SK-N-SH (cell line): ENCODE results near the gene MYOM3. TPM values are rescaled to one million over a fixed set of nuclear protein-coding genes. Genes with fewer than 3 reads are reported as not detected.

Experiments used
- CTCF ChIA-PET: fragments of 300-600, 350-600 bp; formaldehyde crosslinking; extraction: SDS; loops from one replicate; lab custom pipeline; 2021; lab: Yijun Ruan, JAX
- POLR2A ChIA-PET: fragments of 350-600 bp; sonication (Branson Sonifier 250); formaldehyde crosslinking; extraction: SDS; loops from one replicate; lab custom pipeline; 2020; ENCODE audit warnings: antibody characterized with exemption, inconsistent platforms; lab: Yijun Ruan, JAX
- DNase-seq: peaks from one replicate; pipeline ENCODE4 v3.0.0; 2012
- H2AFZ ChIP-seq: fragments of 200-600 bp; sonication (generic); 2 replicates; pipeline ENCODE4 v1.8.1; 2016; ENCODE audit warnings: antibody characterized with exemption, mild to moderate bottlenecking, low read depth
- H3F3A ChIP-seq: fragments of 200-600 bp; sonication (generic); replicated peaks from 2 replicates; pipeline ENCODE3; 2016; ENCODE audit warnings: antibody characterized with exemption, mild to moderate bottlenecking; ENCODE audit not compliant: insufficient read depth
- H3K27ac ChIP-seq, 2 experiments: fragments of 200-500 bp in 1 of 2; fragments of 200-600 bp in 1 of 2; sonication (Bioruptor generic) in 1 of 2; sonication (generic), shearing (Covaris generic) in 1 of 2; 2 replicates each; pipeline versions ENCODE4 v1.5.1 to v1.6.1; 2014 to 2016; ENCODE audit warnings: low read depth in 2 of 2, inconsistent platforms in 1 of 2, low read length in 1 of 2, mild to moderate bottlenecking in 1 of 2, mixed read lengths in 1 of 2
- H3K27me3 ChIP-seq: fragments of 200-600 bp; sonication (generic), shearing (Covaris generic); 2 replicates; pipeline ENCODE4 v1.6.1; 2016; ENCODE audit warnings: mixed run types; ENCODE audit not compliant: insufficient read depth
- H3K36me3 ChIP-seq, 2 experiments: fragments of 200-500 bp in 1 of 2; fragments of 200-600 bp in 1 of 2; sonication (Bioruptor generic) in 1 of 2; sonication (generic) in 1 of 2; replicated peaks in 1 of 2; 2 replicates each; pipeline versions ENCODE3 to v1.5.1; 2014 to 2016; ENCODE audit warnings: low read length in 1 of 2, mild to moderate bottlenecking in 1 of 2; ENCODE audit not compliant: insufficient read depth in 2 of 2, control insufficient read depth in 1 of 2
- H3K4me1 ChIP-seq, 2 experiments: fragments of 200-500 bp in 1 of 2; fragments of 200-600 bp in 1 of 2; sonication (Bioruptor generic) in 1 of 2; sonication (generic), shearing (Covaris generic) in 1 of 2; 2 replicates each; pipeline versions ENCODE4 v1.5.1 to v1.6.1; 2014 to 2016; ENCODE audit warnings: low read depth in 1 of 2, low read length in 1 of 2, mixed run types in 1 of 2; ENCODE audit not compliant: insufficient read depth in 2 of 2, control insufficient read depth in 1 of 2
- H3K4me2 ChIP-seq: fragments of 200-600 bp; sonication (generic), shearing (Covaris generic); 2 replicates; pipeline ENCODE4 v1.6.1; 2017; ENCODE audit warnings: mixed run types
- H3K4me3 ChIP-seq, 2 experiments: fragments of 200-500 bp in 1 of 2; fragments of 200-600 bp in 1 of 2; sonication (Bioruptor generic) in 1 of 2; sonication (generic), shearing (Covaris generic) in 1 of 2; 2 replicates each; pipeline versions ENCODE4 v1.5.1 to v1.8.1; 2014 to 2016; ENCODE audit warnings: low read depth in 2 of 2, inconsistent platforms in 1 of 2, low read length in 1 of 2, mild to moderate bottlenecking in 1 of 2, mixed read lengths in 1 of 2, moderate library complexity in 1 of 2
- H3K79me2 ChIP-seq: fragments of 200-600 bp; sonication (generic); 2 replicates; pipeline ENCODE4 v1.8.1; 2017; ENCODE audit warnings: mild to moderate bottlenecking; ENCODE audit not compliant: insufficient read depth
- H3K9ac ChIP-seq: fragments of 200-600 bp; sonication (generic); 2 replicates; pipeline ENCODE4 v1.6.1; 2017; ENCODE audit warnings: mixed run types
- H3K9me2 ChIP-seq: fragments of 200-600 bp; sonication (generic); 2 replicates; pipeline ENCODE4 v1.6.1; 2017; ENCODE audit warnings: mixed run types
- H3K9me3 ChIP-seq: fragments of 200-600 bp; sonication (generic); 2 replicates; pipeline ENCODE4 v1.6.1; 2017; ENCODE audit warnings: mixed run types, mild to moderate bottlenecking, moderate library complexity
- H4K20me1 ChIP-seq: fragments of 200-600 bp; sonication (generic); 2 replicates; pipeline ENCODE4 v1.6.1; 2017; ENCODE audit warnings: mild to moderate bottlenecking, mixed run types; ENCODE audit not compliant: insufficient read depth
- CTCF ChIP-seq: fragments of 200-600 bp; sonication (generic); IDR thresholded peaks from 2 replicates; pipeline ENCODE4 v1.6.1; 2017; ENCODE audit warnings: antibody characterized with exemption, mild to moderate bottlenecking, moderate library complexity
- EP300 ChIP-seq, 2 experiments: IDR thresholded peaks; 2 replicates each; pipeline versions ENCODE4 v1.4.0 to v1.6.1; 2012; ENCODE audit warnings: borderline replicate concordance in 1 of 2, low read depth in 1 of 2, low read length in 1 of 2
- FOSL2 ChIP-seq: IDR thresholded peaks from 2 replicates; pipeline ENCODE4 v1.4.0; 2012; ENCODE audit warnings: low read depth, mild to moderate bottlenecking, moderate library complexity, borderline replicate concordance
- FOXJ3 ChIP-seq: sonication (generic); formaldehyde crosslinking; IDR thresholded peaks from 2 replicates; pipeline ENCODE4 v1.5.1; 2020; ENCODE audit warnings: mild to moderate bottlenecking, missing genetic modification reagents
- MAX ChIP-seq: IDR thresholded peaks from 2 replicates; pipeline ENCODE4 v1.4.0; 2012; ENCODE audit warnings: low read depth
- MEF2A ChIP-seq: IDR thresholded peaks from 2 replicates; pipeline ENCODE4 v1.4.0; 2012; ENCODE audit warnings: low read depth, borderline replicate concordance
- NFIC ChIP-seq: IDR thresholded peaks from 2 replicates; pipeline ENCODE4 v1.4.0; 2012; ENCODE audit warnings: borderline replicate concordance
- POLR2AphosphoS5 ChIP-seq: IDR thresholded peaks from 2 replicates; pipeline ENCODE4 v1.6.1; 2012; ENCODE audit warnings: low read depth, low read length
- RXRA ChIP-seq: IDR thresholded peaks from 2 replicates; pipeline ENCODE4 v1.4.0; 2012; ENCODE audit warnings: low read depth, mild to moderate bottlenecking, borderline replicate concordance
- SMC3 ChIP-seq: IDR thresholded peaks from 2 replicates; pipeline ENCODE4 v1.6.1; 2012; ENCODE audit warnings: low read depth, low read length, improper control_type of control experiment
- TCF12 ChIP-seq: IDR thresholded peaks from 2 replicates; pipeline ENCODE4 v1.4.0; 2012
- TEAD4 ChIP-seq: IDR thresholded peaks from 2 replicates; pipeline ENCODE4 v1.4.0; 2012; ENCODE audit warnings: mild to moderate bottlenecking, borderline replicate concordance; ENCODE audit not compliant: insufficient read depth
- USF2 ChIP-seq: fragments of 150-350 bp; IDR thresholded peaks from 2 replicates; pipeline ENCODE4 v1.6.1; 2017; ENCODE audit warnings: antibody characterized with exemption, low read length, low read depth, borderline replicate concordance
- YY1 ChIP-seq: IDR thresholded peaks from 2 replicates; pipeline ENCODE4 v1.4.0; 2012; ENCODE audit warnings: low read depth, mild to moderate bottlenecking
- ZBTB33 ChIP-seq: IDR thresholded peaks from 2 replicates; pipeline ENCODE4 v1.4.0; 2012; ENCODE audit warnings: low read depth, borderline replicate concordance
- WGBS: methylation state at CpG from one replicate; pipeline ENCODE4 v1.1.6; 2017; ENCODE audit warnings: low lambda C conversion rate; 5-methylcytosine and 5-hydroxymethylcytosine counted together
- polyA plus RNA-seq, 3 experiments: library from polyadenylated mRNA; depleted of rRNA; stranded (reverse); fragments of >200 nt; gene quantifications; 2 replicates each; pipeline ENCODE4 v1.2.3, GENCODE V29; 2012
- TF ChIP-seq, protein P1 (sequence below): IDR thresholded peaks from 2 replicates; pipeline ENCODE4; 2012

The MYOM3 gene
- polyA plus RNA-seq, 1 of the 3 experiments (the other 2 are of a cell fraction) = 0.02 TPM

- Histone ChIP-seq H2AFZ (no peak overlapping the region), H3K4me2 (no peak overlapping the region), H3K4me3 (no peak overlapping the region), H3K9me2 (no peaks in the 10 kb centered on the region)
- TF ChIP-seq CTCF (no peak), TCF12 (no peak), EP300 (IDR thresholded peaks at IDR 0.05; ENCODE audit: borderline replicate concordance in 1 of 2, low read depth in 1 of 2, low read length in 1 of 2) (no peak), MAX (no peak), MEF2A (no peak)
- TF ChIP-seq, all 33 proteins: peak for 0
- ChIA-PET CTCF (interaction anchor here (1.0 to 9.5 kb wide), 5 partner anchors 9 to 239 kb away, joined by 3 to 72 read pairs (median 7); no protein-coding TSS in a partner anchor), POLR2A (no interaction called here)
- DNase-seq = no peak
- no peaks in the 10 kb centered on the region for H3F3A ChIP-seq
- H3K79me2 ChIP-seq = no peaks in the 10 kb centered on the region
- no peak overlapping the region for H3K9ac ChIP-seq
- peaks cover 2% of the 10 kb centered on the region; the same call in 1 of the 2 replicates for H3K27me3 ChIP-seq
- no peak overlapping the region for H3K27ac ChIP-seq
- H3K9me3 ChIP-seq = no peaks in the 10 kb centered on the region
- no peaks in the 10 kb centered on the region for H3K36me3 ChIP-seq
- peaks cover 0 to 4% of the 10 kb centered on the region in 2 experiments; a peak in 1 of 4 replicates for H3K4me1 ChIP-seq
- 66% methylated on average over 8 of the region's 10 CpGs for WGBS
- H4K20me1 ChIP-seq = no peaks in the 10 kb centered on the region
Observed at GRCh38 chr1:24152631-24153494, 40.9 kb upstream of the MYOM3 start.

DNA sequence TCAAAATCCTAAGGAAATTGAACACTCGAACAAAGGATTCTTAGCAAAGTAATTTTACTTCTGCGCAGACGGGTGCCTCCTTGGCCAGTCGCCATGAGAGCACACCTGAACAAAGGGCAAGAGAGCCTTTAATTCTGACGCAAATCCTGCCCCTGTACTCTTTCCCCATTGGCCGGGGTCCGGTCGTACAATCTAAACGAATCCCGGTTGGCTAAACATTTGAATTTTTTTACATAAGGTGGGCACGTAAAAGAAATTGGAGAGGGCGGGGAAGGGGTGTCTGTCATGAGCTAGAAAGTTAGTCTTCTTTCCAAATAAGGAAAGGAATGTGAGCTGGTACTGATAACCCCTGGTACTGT, 39.2 kb upstream of the MYOM3 start:
- DNase-seq = no peak
- TF ChIP-seq FOSL2 (no peak), MEF2A (no peak), TEAD4 (no peak), USF2 (no peak), FOXJ3 (no peak), ZBTB33 (no peak), EP300 (IDR thresholded peaks at IDR 0.05; ENCODE audit: borderline replicate concordance in 1 of 2, low read depth in 1 of 2, low read length in 1 of 2) (no peak), CTCF (no peak), RXRA (no peak), TCF12 (no peak), SMC3 (no peak), POLR2AphosphoS5 (no peak), YY1 (no peak), NFIC (no peak)
- TF ChIP-seq, protein P1, sequence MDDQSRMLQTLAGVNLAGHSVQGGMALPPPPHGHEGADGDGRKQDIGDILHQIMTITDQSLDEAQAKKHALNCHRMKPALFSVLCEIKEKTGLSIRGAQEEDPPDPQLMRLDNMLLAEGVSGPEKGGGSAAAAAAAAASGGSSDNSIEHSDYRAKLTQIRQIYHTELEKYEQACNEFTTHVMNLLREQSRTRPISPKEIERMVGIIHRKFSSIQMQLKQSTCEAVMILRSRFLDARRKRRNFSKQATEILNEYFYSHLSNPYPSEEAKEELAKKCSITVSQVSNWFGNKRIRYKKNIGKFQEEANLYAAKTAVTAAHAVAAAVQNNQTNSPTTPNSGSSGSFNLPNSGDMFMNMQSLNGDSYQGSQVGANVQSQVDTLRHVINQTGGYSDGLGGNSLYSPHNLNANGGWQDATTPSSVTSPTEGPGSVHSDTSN = no peak

More for the DNA sequence above, 39.2 kb upstream of the MYOM3 start:
- H3K4me2 ChIP-seq = no peak overlapping the region
- no peaks in the 10 kb centered on the region for H3K36me3 ChIP-seq
- peaks cover 0 to 4% of the 10 kb centered on the region in 2 experiments; a peak in 1 of 4 replicates for H3K4me1 ChIP-seq
- H3K9me2 ChIP-seq = no peaks in the 10 kb centered on the region
- no peak overlapping the region for H3K27ac ChIP-seq
- H2AFZ ChIP-seq = no peak overlapping the region
- H4K20me1 ChIP-seq = no peaks in the 10 kb centered on the region
- H3F3A ChIP-seq = no peaks in the 10 kb centered on the region
- H3K9me3 ChIP-seq = no peaks in the 10 kb centered on the region
- 83% methylated on average over 12 of the region's 12 CpGs for WGBS
- CTCF ChIA-PET = interaction anchor here (0.6 to 9.5 kb wide), 18 partner anchors 8 to 197 kb away, joined by 3 to 72 read pairs (median 6); no protein-coding TSS in a partner anchor
- H3K4me3 ChIP-seq = no peak overlapping the region
- no peaks in the 10 kb centered on the region for H3K79me2 ChIP-seq
- no peak overlapping the region for H3K9ac ChIP-seq
- POLR2A ChIA-PET = no interaction called here
- H3K27me3 ChIP-seq = no peaks in the 10 kb centered on the region; the same call in 1 of the 2 replicates
